Fibroblast of lung (primary cell): ENCODE measurements around the gene NUP85. TPM values are rescaled to one million over a fixed set of nuclear protein-coding genes. Genes with fewer than 3 reads are reported as not detected.

Experiments used
- DNase-seq, 2 donors: peaks; one replicate each; pipeline versions ENCODE4 v3.0.0 to v3.0.0-alpha.2; 2010; ENCODE audit warnings: low read depth in 2 of 2
- H2AFZ ChIP-seq: 2 replicates; pipeline ENCODE4 v1.5.1; 2012; ENCODE audit warnings: low read length, control low read depth, inconsistent platforms
- H3K27ac ChIP-seq: 2 replicates; pipeline ENCODE4 v1.5.1; 2011; ENCODE audit warnings: low read length, control low read depth; ENCODE audit not compliant: insufficient read depth
- H3K27me3 ChIP-seq: 2 replicates; pipeline ENCODE4 v1.5.1; 2011; ENCODE audit warnings: mild to moderate bottlenecking, low read length; ENCODE audit not compliant: control insufficient read depth, insufficient read depth
- H3K36me3 ChIP-seq: 2 replicates; pipeline ENCODE4 v1.5.1; 2011; ENCODE audit warnings: low read length; ENCODE audit not compliant: control insufficient read depth, insufficient read depth
- H3K4me1 ChIP-seq: 2 replicates; pipeline ENCODE4 v1.5.1; 2011; ENCODE audit warnings: low read length; ENCODE audit not compliant: control insufficient read depth, insufficient read depth; ENCODE audit errors: extremely low read depth
- H3K4me2 ChIP-seq: 2 replicates; pipeline ENCODE4 v1.5.1; 2011; ENCODE audit warnings: low read length, control low read depth; ENCODE audit not compliant: insufficient read depth; ENCODE audit errors: extremely low read depth
- H3K4me3 ChIP-seq, 4 experiments: fragments of 200-600 bp in 1 of 4; sonication (generic) in 1 of 4; replicated peaks in 1 of 4; 2 replicates each; pipeline ENCODE4 v1.5.1; 2011 to 2016; ENCODE audit warnings: low read length in 4 of 4, low read depth in 3 of 4, mild to moderate bottlenecking in 3 of 4, control low read depth in 2 of 4, inconsistent platforms in 1 of 4, mixed read lengths in 1 of 4; ENCODE audit not compliant: insufficient read depth in 1 of 4; ENCODE audit errors: control extremely low read depth in 1 of 4
- H3K79me2 ChIP-seq: 2 replicates; pipeline ENCODE4 v1.5.1; 2012; ENCODE audit warnings: mild to moderate bottlenecking, low read length, inconsistent platforms; ENCODE audit not compliant: control insufficient read depth, insufficient read depth
- H3K9ac ChIP-seq: 2 replicates; pipeline ENCODE4 v1.5.1; 2011; ENCODE audit warnings: mild to moderate bottlenecking, low read length, control low read depth; ENCODE audit not compliant: insufficient read depth
- H3K9me3 ChIP-seq: 2 replicates; pipeline ENCODE4 v1.5.1; 2012; ENCODE audit warnings: low read depth, low read length; ENCODE audit not compliant: control insufficient read depth, insufficient read depth
- H4K20me1 ChIP-seq: 2 replicates; pipeline ENCODE4 v1.5.1; 2011; ENCODE audit warnings: low read length; ENCODE audit not compliant: control insufficient read depth, insufficient read depth; ENCODE audit errors: extremely low read depth
- CTCF ChIP-seq, 2 donors: IDR thresholded peaks in 1 of 2; conservative IDR thresholded peaks in 1 of 2; 1 replicate in 1 of 2; 2 replicates in 1 of 2; pipeline ENCODE4 v1.5.1; 2011 to 2012; ENCODE audit warnings: low read length in 2 of 2, control low read depth in 1 of 2, inconsistent platforms in 1 of 2, low read depth in 1 of 2, mild to moderate bottlenecking in 1 of 2
- EZH2 ChIP-seq: IDR thresholded peaks from 2 replicates; pipeline ENCODE4 v1.5.1; 2012; ENCODE audit warnings: low read length, control low read depth, mild to moderate bottlenecking; ENCODE audit errors: missing control alignments
- polyA plus RNA-seq, 2 donors: library from polyadenylated mRNA; depleted of rRNA in 1 of 2; stranded (reverse) in 1 of 2; unstranded in 1 of 2; fragments of >200 nt; gene quantifications; 2 replicates each; pipeline ENCODE4 v1.2.1, GENCODE V29; 2011 to 2012; ENCODE audit warnings: missing spikeins in 1 of 2
- total RNA-seq: library from RNA; depleted of rRNA; stranded (reverse); fragments of >200 nt; gene quantifications from 2 replicates; pipeline ENCODE4 v1.2.1, GENCODE V29; 2014

Gene NUP85
- total and polyA plus RNA-seq, 2 donors (not counting 1 experiment from before 2014, with no cell fraction given): 18.5 to 29.6 TPM

- Histone ChIP-seq H3K4me1 (peaks cover 2% of the 10 kb centered on the region), H2AFZ (no peak overlapping the region), H3K4me2 (no peak overlapping the region), H3K36me3 (peaks cover 13% of the 10 kb centered on the region), H3K9me3 (no peaks in the 10 kb centered on the region), H3K9ac (no peak overlapping the region), H3K4me3 (peak overlapping the region in 2 of 4 experiments; percentile 10 to 93), H3K27me3 (no peaks in the 10 kb centered on the region), H3K27ac (no peak overlapping the region), H3K79me2 (peaks cover 44% of the 10 kb centered on the region), H4K20me1 (no peaks in the 10 kb centered on the region)
- DNase-seq: no peak
- TF ChIP-seq CTCF (conservative IDR thresholded peaks at IDR 0.05 in 1 of 2, IDR thresholded peaks at IDR 0.05 in 1 of 2; ENCODE audit: low read depth in 1 of 2, low read length in 2 of 2) (no peak), EZH2 (no peak)
Measured at GRCh38 chr17:75263055-75263454, 57.6 kb downstream of the NUP85 start.

GRCh38 chr17:75265614-75266315 is 60.3 kb downstream of the NUP85 start:
- Histone ChIP-seq H3K4me1 (peaks cover 3% of the 10 kb centered on the region), H3K4me2 (no peak overlapping the region), H4K20me1 (no peaks in the 10 kb centered on the region), H3K27me3 (no peaks in the 10 kb centered on the region), H3K4me3 (no peak overlapping the region), H3K9ac (no peak overlapping the region), H3K79me2 (peaks cover 19% of the 10 kb centered on the region), H3K27ac (no peak overlapping the region), H3K36me3 (peaks cover 13% of the 10 kb centered on the region), H3K9me3 (no peaks in the 10 kb centered on the region), H2AFZ (no peak overlapping the region)
- no peak for DNase-seq
- TF ChIP-seq EZH2: no peak
- TF ChIP-seq CTCF (conservative IDR thresholded peaks at IDR 0.05 in 1 of 2, IDR thresholded peaks at IDR 0.05 in 1 of 2; ENCODE audit: low read depth in 1 of 2, low read length in 2 of 2): no peak

GRCh38 chr17:75266316-75267152 is 61.1 kb downstream of the NUP85 start:
- H3K9me3 ChIP-seq: no peaks in the 10 kb centered on the region
- DNase-seq: no peak
- TF ChIP-seq EZH2 (no peak), CTCF (conservative IDR thresholded peaks at IDR 0.05 in 1 of 2, IDR thresholded peaks at IDR 0.05 in 1 of 2; ENCODE audit: low read depth in 1 of 2, low read length in 2 of 2) (no peak)
- no peak overlapping the region for H2AFZ ChIP-seq
- no peak overlapping the region for H3K4me3 ChIP-seq
- peaks cover 3% of the 10 kb centered on the region for H3K4me1 ChIP-seq
- H3K4me2 ChIP-seq: no peak overlapping the region
- no peak overlapping the region for H3K27ac ChIP-seq
- no peak overlapping the region for H3K9ac ChIP-seq
- H3K27me3 ChIP-seq: no peaks in the 10 kb centered on the region
- peaks cover 14% of the 10 kb centered on the region for H3K79me2 ChIP-seq
- peaks cover 13% of the 10 kb centered on the region for H3K36me3 ChIP-seq
- H4K20me1 ChIP-seq: no peaks in the 10 kb centered on the region
